Measurements from ENCODE around the gene DENND2A.

Gene DENND2A

DNA sequence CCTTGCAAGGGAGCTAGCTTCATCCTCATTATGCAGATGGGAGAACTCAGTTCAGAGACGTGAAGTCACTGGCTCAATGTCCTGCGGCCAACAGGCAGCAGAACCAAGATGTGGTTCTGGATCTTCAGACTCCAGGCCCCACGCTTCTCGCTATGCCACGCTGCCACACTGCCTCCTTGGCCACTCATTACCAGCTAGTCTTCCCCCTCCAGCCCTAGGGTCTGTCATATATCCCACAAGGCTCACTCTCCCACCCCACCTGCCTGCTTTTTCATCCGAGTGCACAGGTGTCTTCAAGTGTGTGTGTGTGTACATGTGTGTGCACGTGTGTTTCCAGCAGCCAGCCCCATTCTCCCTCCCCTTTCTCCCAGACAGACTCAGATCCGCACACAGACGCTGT, 53.4 kb downstream of the DENND2A start:
- no peak overlapping the region for H3K4me3 ChIP-seq (ENCODE audit: low read depth, low read length)
- DNase-seq (ENCODE audit: low read depth) = no peak
- TF ChIP-seq CTCF (IDR thresholded peaks at IDR 0.05; ENCODE audit: low read depth, low read length) (no peak), MYC (IDR thresholded peaks at IDR 0.05; ENCODE audit: low read depth, low read length) (no peak), POLR2A (IDR thresholded peaks at IDR 0.05; ENCODE audit: extremely low read depth, insufficient read length) (no peak)
- TF ChIP-seq, protein P1, sequence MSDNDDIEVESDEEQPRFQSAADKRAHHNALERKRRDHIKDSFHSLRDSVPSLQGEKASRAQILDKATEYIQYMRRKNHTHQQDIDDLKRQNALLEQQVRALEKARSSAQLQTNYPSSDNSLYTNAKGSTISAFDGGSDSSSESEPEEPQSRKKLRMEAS (IDR thresholded peaks at IDR 0.05; ENCODE audit: low read depth, low read length) = no peak

- no peak for TF ChIP-seq POLR2A (IDR thresholded peaks at IDR 0.05; ENCODE audit: extremely low read depth, insufficient read length)
- TF ChIP-seq, protein P1 (IDR thresholded peaks at IDR 0.05; ENCODE audit: low read depth, low read length) = no peak
- no peak for TF ChIP-seq CTCF (IDR thresholded peaks at IDR 0.05; ENCODE audit: low read depth, low read length)
- DNase-seq (ENCODE audit: low read depth) = no peak
- H3K4me3 ChIP-seq (ENCODE audit: low read depth, low read length) = no peak overlapping the region
These were observed 54.1 kb downstream of the DENND2A start for GRCh38 chr7:140586516-140586915.

GRCh38 chr7:140585333-140585732, 55.3 kb downstream of the DENND2A start:
- no peak for DNase-seq (ENCODE audit: low read depth)
- H3K4me3 ChIP-seq (ENCODE audit: low read depth, low read length) = no peak overlapping the region
- TF ChIP-seq, protein P1 (IDR thresholded peaks at IDR 0.05; ENCODE audit: low read depth, low read length) = no peak
- no peak for TF ChIP-seq MYC (IDR thresholded peaks at IDR 0.05; ENCODE audit: low read depth, low read length)
- no peak for TF ChIP-seq CTCF (IDR thresholded peaks at IDR 0.05; ENCODE audit: low read depth, low read length)
- TF ChIP-seq POLR2A (IDR thresholded peaks at IDR 0.05; ENCODE audit: extremely low read depth, insufficient read length) = no peak

GRCh38 chr7:140584195-140584851, 56.3 kb downstream of the DENND2A start:
- H3K4me3 ChIP-seq (ENCODE audit: low read depth, low read length) = no peak overlapping the region
- TF ChIP-seq CTCF (IDR thresholded peaks at IDR 0.05; ENCODE audit: low read depth, low read length) (no peak), MYC (IDR thresholded peaks at IDR 0.05; ENCODE audit: low read depth, low read length) (no peak), POLR2A (IDR thresholded peaks at IDR 0.05; ENCODE audit: extremely low read depth, insufficient read length) (no peak)
- TF ChIP-seq, protein P1 (IDR thresholded peaks at IDR 0.05; ENCODE audit: low read depth, low read length) = no peak
- DNase-seq (ENCODE audit: low read depth) = no peak

DNA sequence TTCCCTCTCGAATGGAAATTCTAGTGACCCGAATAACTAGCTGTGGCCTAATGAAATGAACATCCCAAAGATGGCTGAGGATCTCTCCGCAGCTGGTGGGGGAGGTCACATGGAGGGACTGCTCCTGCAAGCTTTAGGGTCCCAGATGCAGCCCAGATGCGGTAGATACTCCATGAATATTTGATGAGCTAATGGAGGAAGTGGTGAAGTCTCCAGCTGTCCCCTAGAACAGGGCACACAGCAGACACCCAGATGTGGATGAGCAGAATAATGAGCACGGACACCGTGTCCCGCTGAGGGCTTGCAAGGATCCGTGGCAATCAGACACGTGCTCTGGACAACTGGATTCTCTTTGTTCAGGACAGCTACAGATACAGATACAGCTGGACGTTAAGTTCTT, 59.2 kb downstream of the DENND2A start:
- TF ChIP-seq, protein P1 (IDR thresholded peaks at IDR 0.05; ENCODE audit: low read depth, low read length) = no peak
- TF ChIP-seq CTCF (IDR thresholded peaks at IDR 0.05; ENCODE audit: low read depth, low read length) (no peak), MYC (IDR thresholded peaks at IDR 0.05; ENCODE audit: low read depth, low read length) (no peak), POLR2A (IDR thresholded peaks at IDR 0.05; ENCODE audit: extremely low read depth, insufficient read length) (no peak)
- no peak overlapping the region for H3K4me3 ChIP-seq (ENCODE audit: low read depth, low read length)
- DNase-seq (ENCODE audit: low read depth) = no peak

Data from NB4 (cell line).